ENCODE data around the gene HMCN1.

- TF ChIP-seq POLR2AphosphoS5 (IDR thresholded peaks at IDR 0.05): no peak
- TF ChIP-seq EZH2 (IDR thresholded peaks at IDR 0.05; ENCODE audit: borderline replicate concordance, insufficient read depth, low read length, poor library complexity, severe bottlenecking): no peak
- no peak for TF ChIP-seq RAD21 (conservative IDR thresholded peaks at IDR 0.05)
- TF ChIP-seq CTCF (IDR thresholded peaks at IDR 0.05; ENCODE audit: poor library complexity, severe bottlenecking): no peak
- TF ChIP-seq, protein P1, sequence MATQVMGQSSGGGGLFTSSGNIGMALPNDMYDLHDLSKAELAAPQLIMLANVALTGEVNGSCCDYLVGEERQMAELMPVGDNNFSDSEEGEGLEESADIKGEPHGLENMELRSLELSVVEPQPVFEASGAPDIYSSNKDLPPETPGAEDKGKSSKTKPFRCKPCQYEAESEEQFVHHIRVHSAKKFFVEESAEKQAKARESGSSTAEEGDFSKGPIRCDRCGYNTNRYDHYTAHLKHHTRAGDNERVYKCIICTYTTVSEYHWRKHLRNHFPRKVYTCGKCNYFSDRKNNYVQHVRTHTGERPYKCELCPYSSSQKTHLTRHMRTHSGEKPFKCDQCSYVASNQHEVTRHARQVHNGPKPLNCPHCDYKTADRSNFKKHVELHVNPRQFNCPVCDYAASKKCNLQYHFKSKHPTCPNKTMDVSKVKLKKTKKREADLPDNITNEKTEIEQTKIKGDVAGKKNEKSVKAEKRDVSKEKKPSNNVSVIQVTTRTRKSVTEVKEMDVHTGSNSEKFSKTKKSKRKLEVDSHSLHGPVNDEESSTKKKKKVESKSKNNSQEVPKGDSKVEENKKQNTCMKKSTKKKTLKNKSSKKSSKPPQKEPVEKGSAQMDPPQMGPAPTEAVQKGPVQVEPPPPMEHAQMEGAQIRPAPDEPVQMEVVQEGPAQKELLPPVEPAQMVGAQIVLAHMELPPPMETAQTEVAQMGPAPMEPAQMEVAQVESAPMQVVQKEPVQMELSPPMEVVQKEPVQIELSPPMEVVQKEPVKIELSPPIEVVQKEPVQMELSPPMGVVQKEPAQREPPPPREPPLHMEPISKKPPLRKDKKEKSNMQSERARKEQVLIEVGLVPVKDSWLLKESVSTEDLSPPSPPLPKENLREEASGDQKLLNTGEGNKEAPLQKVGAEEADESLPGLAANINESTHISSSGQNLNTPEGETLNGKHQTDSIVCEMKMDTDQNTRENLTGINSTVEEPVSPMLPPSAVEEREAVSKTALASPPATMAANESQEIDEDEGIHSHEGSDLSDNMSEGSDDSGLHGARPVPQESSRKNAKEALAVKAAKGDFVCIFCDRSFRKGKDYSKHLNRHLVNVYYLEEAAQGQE (IDR thresholded peaks at IDR 0.05; ENCODE audit: borderline replicate concordance): no peak
- no peak for TF ChIP-seq EP300 (conservative IDR thresholded peaks at IDR 0.05; ENCODE audit: poor library complexity, severe bottlenecking)
- no peak for TF ChIP-seq MXI1 (conservative IDR thresholded peaks at IDR 0.05; ENCODE audit: poor library complexity, severe bottlenecking)
- no peak for TF ChIP-seq TAF1 (IDR thresholded peaks at IDR 0.05; ENCODE audit: low read depth)
- TF ChIP-seq SMC3 (conservative IDR thresholded peaks at IDR 0.05; ENCODE audit: poor library complexity): no peak
Measured at GRCh38 chr1:186139701-186140100, 405.5 kb downstream of the HMCN1 start.
